22Rv1 (cell line): ENCODE measurements around the gene BNC2.
A peak's percentile ranks its signal among the peaks of the same experiment; 100 is the strongest.

ENCODE experiments used
- H3K27ac ChIP-seq: fragments of 450-650 bp; 2 replicates; pipeline ENCODE4 v1.5.1; 2017
- CTCF ChIP-seq: fragments of 450-650 bp; IDR thresholded peaks from 2 replicates; pipeline ENCODE4 v1.5.1; 2017; ENCODE audit warnings: mild to moderate bottlenecking
- ZFX ChIP-seq: fragments of 450-650 bp; IDR thresholded peaks from 2 replicates; pipeline ENCODE4 v1.6.1; 2017; ENCODE audit warnings: antibody characterized with exemption, borderline replicate concordance

Gene BNC2

GRCh38 chr9:16370647-16371046 is 499.8 kb downstream of the BNC2 start:
- H3K27ac ChIP-seq: no peak overlapping the region
- TF ChIP-seq ZFX (no peak), CTCF (no peak)

- TF ChIP-seq ZFX: no peak
- no peak for TF ChIP-seq CTCF
- no peak overlapping the region for H3K27ac ChIP-seq
Observed at GRCh38 chr9:16369427-16369826, 501.0 kb downstream of the BNC2 start.

GRCh38 chr9:16368237-16369087 is 502.0 kb downstream of the BNC2 start:
- peak overlapping the region; percentile 35; the same call in 1 of the 2 replicates for H3K27ac ChIP-seq

GRCh38 chr9:16367605-16368231 is 502.8 kb downstream of the BNC2 start:
- H3K27ac ChIP-seq: peak overlapping the region; percentile 35; the same call in 1 of the 2 replicates

More at GRCh38 chr9:16368237-16369087, 502.0 kb downstream of the BNC2 start:
- TF ChIP-seq ZFX: no peak
- TF ChIP-seq CTCF: no peak

GRCh38 chr9:16364347-16364746 is 506.1 kb downstream of the BNC2 start:
- no peak for TF ChIP-seq CTCF
- no peak for TF ChIP-seq ZFX

More at GRCh38 chr9:16367605-16368231, 502.8 kb downstream of the BNC2 start:
- TF ChIP-seq ZFX (no peak), CTCF (no peak)

GRCh38 chr9:16363916-16364315 is 506.6 kb downstream of the BNC2 start:
- no peak for TF ChIP-seq CTCF
- H3K27ac ChIP-seq: no peak overlapping the region

More at GRCh38 chr9:16364347-16364746, 506.1 kb downstream of the BNC2 start:
- no peak overlapping the region for H3K27ac ChIP-seq
